ENCODE measurements around the gene SP9.

Gene SP9

DNA sequence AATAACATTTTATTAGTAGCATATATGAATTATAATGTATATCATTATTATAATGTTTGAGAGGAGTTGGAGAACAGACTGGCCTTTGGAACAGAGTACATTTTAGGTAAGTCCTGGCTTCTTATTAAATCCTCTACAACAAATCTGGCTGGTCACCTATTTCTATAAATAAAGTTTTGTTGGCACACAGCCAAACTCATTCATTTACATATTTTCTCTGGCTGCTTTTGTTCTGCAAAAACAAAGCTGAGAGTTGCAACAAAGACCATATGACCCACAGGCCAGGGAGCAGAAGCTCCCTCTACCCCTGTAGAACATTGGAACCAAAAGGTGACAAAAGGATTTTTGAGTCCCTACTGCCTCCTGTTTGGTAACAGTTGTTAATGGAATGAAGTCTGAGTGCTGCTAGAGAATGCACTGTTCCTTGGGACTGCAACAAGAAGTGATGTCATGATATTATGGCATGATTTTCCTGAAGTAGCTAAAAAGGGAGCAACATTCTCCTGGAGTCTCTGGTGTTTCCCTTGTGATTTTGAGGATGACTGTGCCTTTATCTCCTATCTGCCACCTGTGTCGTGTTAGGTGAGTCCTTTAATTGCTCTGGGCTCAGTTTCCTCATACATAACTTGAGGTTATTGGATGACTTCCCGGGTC lies 22.0 kb upstream of the SP9 start:
- TF ChIP-seq POLR2AphosphoS5 (IDR thresholded peaks at IDR 0.05; ENCODE audit: low read depth, low read length) = no peak
- no peak for TF ChIP-seq SIN3A (IDR thresholded peaks at IDR 0.05; ENCODE audit: borderline replicate concordance, insufficient read depth, low read length)
- no peak for TF ChIP-seq FOXP2 (optimal IDR thresholded peaks at IDR 0.05; ENCODE audit: borderline replicate concordance, extremely low read depth, extremely low read length, insufficient read depth)
- no peak for TF ChIP-seq TAF1 (IDR thresholded peaks at IDR 0.05; ENCODE audit: borderline replicate concordance, insufficient read depth, low read length)
- TF ChIP-seq, protein P1, sequence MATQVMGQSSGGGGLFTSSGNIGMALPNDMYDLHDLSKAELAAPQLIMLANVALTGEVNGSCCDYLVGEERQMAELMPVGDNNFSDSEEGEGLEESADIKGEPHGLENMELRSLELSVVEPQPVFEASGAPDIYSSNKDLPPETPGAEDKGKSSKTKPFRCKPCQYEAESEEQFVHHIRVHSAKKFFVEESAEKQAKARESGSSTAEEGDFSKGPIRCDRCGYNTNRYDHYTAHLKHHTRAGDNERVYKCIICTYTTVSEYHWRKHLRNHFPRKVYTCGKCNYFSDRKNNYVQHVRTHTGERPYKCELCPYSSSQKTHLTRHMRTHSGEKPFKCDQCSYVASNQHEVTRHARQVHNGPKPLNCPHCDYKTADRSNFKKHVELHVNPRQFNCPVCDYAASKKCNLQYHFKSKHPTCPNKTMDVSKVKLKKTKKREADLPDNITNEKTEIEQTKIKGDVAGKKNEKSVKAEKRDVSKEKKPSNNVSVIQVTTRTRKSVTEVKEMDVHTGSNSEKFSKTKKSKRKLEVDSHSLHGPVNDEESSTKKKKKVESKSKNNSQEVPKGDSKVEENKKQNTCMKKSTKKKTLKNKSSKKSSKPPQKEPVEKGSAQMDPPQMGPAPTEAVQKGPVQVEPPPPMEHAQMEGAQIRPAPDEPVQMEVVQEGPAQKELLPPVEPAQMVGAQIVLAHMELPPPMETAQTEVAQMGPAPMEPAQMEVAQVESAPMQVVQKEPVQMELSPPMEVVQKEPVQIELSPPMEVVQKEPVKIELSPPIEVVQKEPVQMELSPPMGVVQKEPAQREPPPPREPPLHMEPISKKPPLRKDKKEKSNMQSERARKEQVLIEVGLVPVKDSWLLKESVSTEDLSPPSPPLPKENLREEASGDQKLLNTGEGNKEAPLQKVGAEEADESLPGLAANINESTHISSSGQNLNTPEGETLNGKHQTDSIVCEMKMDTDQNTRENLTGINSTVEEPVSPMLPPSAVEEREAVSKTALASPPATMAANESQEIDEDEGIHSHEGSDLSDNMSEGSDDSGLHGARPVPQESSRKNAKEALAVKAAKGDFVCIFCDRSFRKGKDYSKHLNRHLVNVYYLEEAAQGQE (IDR thresholded peaks at IDR 0.05; ENCODE audit: insufficient read depth in 1 of 2, low read depth in 2 of 2, low read length in 2 of 2) = no peak

DNA sequence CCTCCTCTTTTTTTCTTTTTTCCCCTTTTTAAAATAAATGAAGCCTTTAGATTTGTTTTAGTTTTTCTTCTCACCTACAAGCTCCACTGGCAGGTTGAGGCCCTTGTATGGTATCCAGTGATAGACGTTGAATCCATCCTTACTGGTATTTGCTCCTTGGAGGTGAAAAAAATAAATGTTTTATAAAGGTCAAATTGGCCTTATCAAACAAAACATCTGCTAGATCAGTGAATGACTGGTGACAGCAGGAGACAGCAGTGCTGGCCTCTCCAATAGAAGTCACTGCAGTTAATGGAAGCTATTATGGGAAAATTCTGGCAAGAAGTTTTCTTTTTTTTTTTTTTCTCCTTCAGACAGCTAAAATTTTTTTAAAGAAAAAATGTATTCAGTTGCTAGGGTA lies 12.6 kb upstream of the SP9 start:
- TF ChIP-seq FOXP2 (optimal IDR thresholded peaks at IDR 0.05; ENCODE audit: borderline replicate concordance, extremely low read depth, extremely low read length, insufficient read depth) (no peak), TAF1 (IDR thresholded peaks at IDR 0.05; ENCODE audit: borderline replicate concordance, insufficient read depth, low read length) (no peak), SIN3A (IDR thresholded peaks at IDR 0.05; ENCODE audit: borderline replicate concordance, insufficient read depth, low read length) (no peak), POLR2AphosphoS5 (IDR thresholded peaks at IDR 0.05; ENCODE audit: low read depth, low read length) (no peak)
- TF ChIP-seq, protein P1 (IDR thresholded peaks at IDR 0.05; ENCODE audit: insufficient read depth in 1 of 2, low read depth in 2 of 2, low read length in 2 of 2) = no peak

DNA sequence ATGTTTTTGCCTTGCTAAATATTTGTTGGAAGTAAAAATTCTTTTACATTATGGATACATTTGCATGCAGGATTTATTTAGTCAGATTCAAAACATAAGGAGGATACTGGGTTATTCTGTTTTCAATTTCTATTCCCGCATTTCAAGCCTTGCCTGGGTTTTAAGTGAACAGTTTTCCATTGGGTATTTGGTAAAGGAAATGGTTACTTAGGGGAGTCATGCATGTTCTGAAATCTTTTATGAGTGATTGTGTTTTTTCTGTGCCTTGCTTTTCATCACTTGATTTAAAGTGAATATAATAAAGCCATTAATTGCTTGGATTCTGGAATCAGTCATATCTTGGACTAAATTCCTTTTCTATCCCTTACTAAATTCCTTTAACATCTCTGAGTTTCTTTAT lies 12.0 kb upstream of the SP9 start:
- TF ChIP-seq TAF1 (IDR thresholded peaks at IDR 0.05; ENCODE audit: borderline replicate concordance, insufficient read depth, low read length) = no peak
- TF ChIP-seq, protein P1 (IDR thresholded peaks at IDR 0.05; ENCODE audit: insufficient read depth in 1 of 2, low read depth in 2 of 2, low read length in 2 of 2) = no peak
- TF ChIP-seq POLR2AphosphoS5 (IDR thresholded peaks at IDR 0.05; ENCODE audit: low read depth, low read length) = no peak
- no peak for TF ChIP-seq SIN3A (IDR thresholded peaks at IDR 0.05; ENCODE audit: borderline replicate concordance, insufficient read depth, low read length)
- TF ChIP-seq FOXP2 (optimal IDR thresholded peaks at IDR 0.05; ENCODE audit: borderline replicate concordance, extremely low read depth, extremely low read length, insufficient read depth) = no peak

DNA sequence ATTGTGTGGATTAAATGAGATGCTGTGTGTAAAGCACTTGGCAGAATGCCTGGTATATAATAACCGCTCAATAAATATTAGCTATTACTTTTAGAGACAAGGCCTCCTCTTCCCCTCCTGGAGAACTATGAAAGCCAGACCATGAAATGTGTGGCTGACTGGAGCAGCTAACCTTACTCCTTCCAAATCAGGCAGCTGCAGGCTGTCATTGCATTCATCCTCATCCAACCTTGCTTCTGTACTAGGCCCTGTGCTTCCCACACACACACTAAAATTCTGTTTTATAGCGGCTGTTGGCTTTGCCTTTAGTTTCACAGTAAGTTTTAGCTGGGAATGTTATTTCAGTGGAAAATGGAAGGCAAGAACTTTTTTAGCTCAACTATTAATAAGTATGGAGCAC lies 10.2 kb upstream of the SP9 start:
- TF ChIP-seq FOXP2 (optimal IDR thresholded peaks at IDR 0.05; ENCODE audit: borderline replicate concordance, extremely low read depth, extremely low read length, insufficient read depth) (no peak), TAF1 (IDR thresholded peaks at IDR 0.05; ENCODE audit: borderline replicate concordance, insufficient read depth, low read length) (no peak), POLR2AphosphoS5 (IDR thresholded peaks at IDR 0.05; ENCODE audit: low read depth, low read length) (no peak), SIN3A (IDR thresholded peaks at IDR 0.05; ENCODE audit: borderline replicate concordance, insufficient read depth, low read length) (no peak)
- TF ChIP-seq, protein P1 (IDR thresholded peaks at IDR 0.05; ENCODE audit: insufficient read depth in 1 of 2, low read depth in 2 of 2, low read length in 2 of 2) = no peak

Measured in PFSK-1 (cell line).